HG02884 (cell line): Measurements from ENCODE around the gene FOXA2.
"Not testable (repeated sequence)": the region's sequence is repeated elsewhere in the genome, so short reads cannot be mapped to it uniquely, and the experiment has no call there.

ENCODE experiments used
- ATAC-seq: cut with Tn5 transposase; IDR thresholded peaks from one replicate; pipeline ENCODE4 v1.9.1; 2021; ENCODE audit warnings: mild to moderate bottlenecking, moderate library complexity; ENCODE audit not compliant: unreplicated experiment

FOXA2 gene

GRCh38 chr20:22584522-22584921, at the start of gene FOXA2:
Gene FOXA2 (minus strand): TSS chr20:22584572. CDS start chr20:22584278, 294 bp downstream.
- ATAC-seq = no peak

DNA sequence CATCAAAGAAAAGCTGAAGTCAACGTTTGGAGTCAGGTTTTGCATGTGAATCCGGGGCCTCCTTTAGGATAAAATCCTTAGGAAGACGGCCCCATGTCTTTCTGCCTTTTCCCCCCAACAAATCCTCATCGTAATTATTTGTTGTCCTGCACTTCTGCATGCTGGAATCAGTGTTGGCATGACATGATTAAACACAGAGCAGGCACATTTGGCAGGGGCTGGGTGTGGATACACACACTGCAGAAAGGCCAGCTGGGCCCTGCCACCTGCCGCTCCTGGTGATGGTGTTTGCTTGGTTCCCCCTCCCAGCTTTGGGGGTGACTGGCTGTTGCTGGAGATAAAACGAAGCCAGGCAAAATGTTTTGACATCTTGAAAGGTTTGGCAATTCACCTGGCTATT, 46.3 kb upstream of the FOXA2 start:
- no peak for ATAC-seq

- ATAC-seq = no peak
Measured at GRCh38 chr20:22629927-22630326, 45.6 kb upstream of the FOXA2 start.

DNA sequence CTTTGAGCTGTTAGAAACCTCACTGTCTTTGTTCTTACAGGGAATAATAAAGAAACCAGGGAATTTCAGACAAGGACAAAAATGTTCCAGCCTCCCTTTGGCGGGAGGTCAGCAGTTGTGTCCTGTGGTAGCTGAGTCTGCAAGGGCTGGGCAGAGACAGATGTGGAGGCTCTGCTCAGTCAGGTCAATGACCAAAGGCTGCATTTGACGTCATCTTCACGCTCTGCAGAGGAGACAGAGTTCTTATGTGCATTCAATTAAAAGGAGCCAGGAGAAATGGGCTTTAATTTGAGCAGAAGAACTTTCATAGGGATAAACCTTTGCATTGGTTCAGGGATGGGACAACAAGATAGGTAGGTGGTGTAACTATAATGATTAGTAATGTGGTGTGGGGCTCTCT, 45.1 kb upstream of the FOXA2 start:
- no peak for ATAC-seq

DNA sequence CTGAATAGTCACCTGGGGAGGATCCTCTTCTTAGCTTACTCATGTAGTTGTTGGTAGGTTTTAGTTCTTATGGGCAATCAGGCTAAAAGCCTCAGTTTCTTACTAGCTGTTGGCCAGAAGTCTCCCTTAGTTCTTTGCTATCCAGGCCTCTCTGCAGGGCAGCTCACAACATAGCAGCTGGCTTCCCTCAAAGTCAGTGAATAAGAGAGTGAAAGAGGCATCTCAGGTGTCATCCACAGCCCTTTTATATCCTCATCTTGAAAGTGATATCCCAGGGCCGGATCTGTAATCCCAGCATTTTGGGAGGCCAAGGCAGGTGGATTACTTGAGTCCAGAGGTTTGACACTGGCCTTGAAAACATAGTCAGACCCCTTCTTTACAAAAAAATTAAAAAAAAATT, 42.1 kb upstream of the FOXA2 start:
- no peak for ATAC-seq

GRCh38 chr20:22623211-22623610, 38.8 kb upstream of the FOXA2 start:
- no peak for ATAC-seq

- ATAC-seq = no peak
Measured at GRCh38 chr20:22620342-22620741, 36.0 kb upstream of the FOXA2 start.

DNA sequence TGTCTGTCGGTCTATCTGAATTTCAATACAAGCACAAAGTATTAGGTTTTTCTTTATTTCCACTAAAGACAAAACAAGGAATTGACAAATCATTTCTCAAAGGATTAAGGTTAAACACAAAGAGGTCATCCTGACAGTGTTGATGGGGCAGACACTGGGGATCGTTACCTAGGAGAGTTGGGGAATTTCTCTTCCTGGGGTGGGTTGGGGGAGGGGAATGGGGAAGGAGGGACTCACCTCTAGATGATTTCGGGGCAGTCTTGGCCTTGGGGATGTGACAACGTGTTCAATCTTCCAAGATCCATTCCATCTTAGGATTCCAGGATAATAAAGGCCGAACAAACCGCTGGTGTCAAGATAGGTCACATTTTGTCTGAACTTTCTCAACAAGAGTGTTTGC, 35.4 kb upstream of the FOXA2 start:
- no peak for ATAC-seq

GRCh38 chr20:22619272-22619671, 34.9 kb upstream of the FOXA2 start:
- ATAC-seq = no peak

- ATAC-seq = no peak
Measured at GRCh38 chr20:22617160-22617559, 32.8 kb upstream of the FOXA2 start.

DNA sequence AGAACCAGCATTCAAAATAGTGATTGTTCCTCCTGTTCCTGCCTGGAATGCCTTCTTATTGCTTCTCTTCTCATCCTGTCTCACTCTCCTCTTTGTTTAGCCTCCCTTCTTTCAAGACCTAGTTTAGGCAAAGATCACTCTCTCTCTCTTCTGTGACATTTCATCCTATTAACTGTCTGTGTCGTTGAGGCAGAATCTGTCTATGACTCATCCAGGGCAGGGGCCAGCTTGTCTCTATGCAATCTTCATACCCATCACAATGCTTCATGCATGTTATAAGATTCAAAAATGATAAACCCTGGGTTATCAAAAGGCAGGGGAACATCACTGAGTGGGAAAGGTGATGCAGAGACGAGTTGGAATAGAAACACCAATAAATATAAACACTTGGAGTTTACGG, 32.2 kb upstream of the FOXA2 start:
- no peak for ATAC-seq

- ATAC-seq = no peak
Measured at GRCh38 chr20:22615425-22615824, 31.1 kb upstream of the FOXA2 start.

DNA sequence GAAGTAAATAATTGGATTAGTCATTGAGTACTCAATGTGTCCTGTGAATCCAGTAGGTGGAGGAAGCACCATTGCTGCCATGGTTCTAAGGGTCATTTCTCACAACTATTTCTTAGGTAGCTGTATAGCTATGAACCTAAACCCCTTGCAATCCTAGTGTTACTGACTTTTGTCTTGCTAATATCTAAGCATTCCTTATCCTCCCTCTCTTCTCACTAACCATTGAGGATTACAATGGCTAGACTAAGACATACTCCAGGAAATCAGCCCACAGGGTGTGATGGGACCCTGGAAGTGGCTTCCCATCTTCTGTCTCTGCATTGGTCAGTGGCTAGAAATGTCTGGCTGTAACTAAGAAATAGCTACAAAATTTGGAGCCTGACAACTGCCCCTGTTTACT, 27.3 kb upstream of the FOXA2 start:
- no peak for ATAC-seq

- ATAC-seq = no peak
Measured at GRCh38 chr20:22607695-22608094, 23.3 kb upstream of the FOXA2 start.

DNA sequence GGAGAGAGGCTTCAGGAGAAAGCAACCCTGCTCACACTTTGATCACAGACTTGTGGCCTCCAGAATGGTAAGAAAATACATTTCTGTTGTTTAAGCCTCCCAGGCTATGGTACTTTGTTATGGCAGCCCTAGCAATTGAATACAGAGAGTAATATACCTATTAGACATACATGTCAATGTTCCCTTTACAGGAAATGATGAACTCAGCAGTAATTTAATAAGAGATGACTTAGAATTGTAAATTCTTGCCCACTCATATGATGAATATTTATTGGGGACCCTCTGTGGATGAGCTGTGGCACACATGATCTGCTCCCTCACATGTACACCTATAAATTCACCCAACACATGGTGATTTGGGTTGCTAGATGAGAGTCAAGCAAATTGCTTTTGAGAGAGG, 20.4 kb upstream of the FOXA2 start:
- ATAC-seq = no peak

DNA sequence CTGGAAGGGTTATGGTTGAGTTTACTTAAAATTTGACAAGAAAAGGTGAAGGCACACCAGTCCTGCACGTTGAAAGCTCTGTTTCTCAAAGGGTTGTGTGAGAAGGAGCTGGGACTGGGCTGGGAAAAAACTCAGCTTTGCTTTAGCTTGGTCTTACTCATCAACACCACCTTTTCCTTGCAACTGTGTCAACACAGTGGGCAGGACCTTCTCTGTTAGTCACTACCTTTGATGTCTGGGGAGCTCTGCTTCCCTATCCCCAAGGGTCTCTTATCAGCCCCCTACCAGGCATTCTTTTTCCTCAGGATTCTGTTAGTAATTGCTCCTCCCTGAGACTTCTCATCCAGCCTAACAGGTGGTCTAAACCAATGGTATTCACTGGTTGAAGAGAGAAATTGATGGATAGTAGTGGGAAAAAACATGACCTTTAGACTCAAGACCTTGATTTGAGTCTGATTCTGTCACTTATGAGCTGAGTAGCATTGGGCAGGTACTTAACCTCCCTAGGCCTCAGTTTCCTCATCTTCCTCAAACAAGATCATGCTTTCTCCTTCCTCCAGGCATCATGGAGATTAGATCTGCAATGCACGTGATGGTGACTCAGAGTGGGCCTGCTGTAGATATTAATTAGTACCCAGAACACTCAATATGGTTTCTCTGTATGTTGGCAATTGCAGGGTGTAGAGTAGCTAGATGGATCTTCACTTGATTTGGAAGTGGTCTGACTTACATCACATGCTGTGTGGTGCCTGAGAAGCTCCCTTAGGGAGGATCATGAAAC, 17.2 kb upstream of the FOXA2 start:
- ATAC-seq = no peak

DNA sequence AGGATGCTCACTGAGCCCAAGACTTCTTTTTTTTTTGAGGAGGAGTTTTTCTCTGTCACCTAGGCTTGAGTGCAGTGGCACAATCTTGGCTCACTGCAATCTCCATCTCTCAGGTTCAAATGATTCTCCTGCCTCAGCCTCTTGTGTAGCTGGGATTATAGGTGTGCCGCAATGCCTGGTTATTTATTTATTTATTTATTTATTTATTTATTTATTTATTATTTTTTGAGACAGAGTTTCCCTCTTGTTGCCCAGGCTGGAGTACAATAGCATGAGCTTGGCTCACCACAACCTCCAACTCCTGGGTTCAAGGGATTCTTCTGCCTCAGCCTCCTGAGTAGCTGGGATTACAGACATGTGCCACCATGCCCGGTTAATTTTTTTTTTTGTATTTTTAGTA, 14.9 kb upstream of the FOXA2 start:
- ATAC-seq = not testable (repeated sequence)

GRCh38 chr20:22597303-22597702, 12.9 kb upstream of the FOXA2 start:
- ATAC-seq = no peak

DNA sequence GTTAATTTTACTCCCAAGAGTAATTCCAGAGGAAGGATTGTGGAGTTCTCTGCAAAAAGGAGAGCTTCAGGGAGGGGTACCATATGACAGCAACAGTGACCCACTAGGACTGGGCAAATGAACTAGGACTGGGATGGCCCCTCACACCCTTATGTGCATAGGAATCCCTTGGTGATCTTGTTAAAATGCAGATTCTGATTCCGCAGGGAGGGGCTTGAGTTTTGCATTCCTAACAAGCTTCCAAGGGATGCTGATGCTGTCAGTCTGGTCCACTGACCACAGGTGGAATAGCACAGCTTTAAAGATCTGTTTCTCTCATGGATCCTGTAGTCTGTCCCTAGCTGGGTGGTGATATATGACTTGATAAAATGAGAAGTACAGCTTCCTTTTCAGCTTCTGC, 6.3 kb upstream of the FOXA2 start:
- no peak for ATAC-seq

GRCh38 chr20:22586645-22587310, 2.4 kb upstream of the FOXA2 start:
- ATAC-seq = no peak

GRCh38 chr20:22585786-22586493, 1.6 kb upstream of the FOXA2 start:
- ATAC-seq = no peak
